K562 (cell line): ENCODE data around the gene ZNF467. TPM values are rescaled to one million over a fixed set of nuclear protein-coding genes. Genes with fewer than 3 reads are reported as not detected.

Source experiments
- CBX8 ChIP-seq: fragments of 200-600 bp; sonication (generic); IDR thresholded peaks from 2 replicates; pipeline ENCODE4 v1.6.1; 2012; ENCODE audit warnings: borderline replicate concordance, mixed run types, low read depth, mild to moderate bottlenecking, moderate library complexity, mixed read lengths, low read length, control low read depth, inconsistent platforms; ENCODE audit not compliant: poor library complexity, severe bottlenecking; ENCODE audit errors: extremely low read depth
- CHD2 ChIP-seq: IDR thresholded peaks from 2 replicates; pipeline ENCODE4 v1.6.1; 2011; ENCODE audit warnings: low read depth, low read length
- COPS2 ChIP-seq: fragments of 450-650 bp; conservative IDR thresholded peaks from 2 replicates; pipeline ENCODE4 v1.6.1; 2016; ENCODE audit warnings: mild to moderate bottlenecking, moderate library complexity
- HSF4 ChIP-seq: fragments of 250-450 bp; sonication (Bioruptor Pico); IDR thresholded peaks from 2 replicates; pipeline ENCODE4 v2.1.2; 2022; ENCODE audit warnings: mild to moderate bottlenecking, moderate library complexity, borderline replicate concordance
- L3MBTL2 ChIP-seq: fragments of 450-650 bp; IDR thresholded peaks from 2 replicates; pipeline ENCODE4 v1.6.1; 2016; ENCODE audit warnings: mild to moderate bottlenecking, moderate library complexity
- NR2C2 ChIP-seq, 2 experiments: fragments of 200-800 bp in 1 of 2; sonication (Bioruptor generic) in 1 of 2; sonication (generic) in 1 of 2; formaldehyde crosslinking in 1 of 2; IDR thresholded peaks; 2 replicates each; pipeline versions ENCODE4 v1.6.1 to v1.8.0; 2016 to 2022; ENCODE audit warnings: mild to moderate bottlenecking in 1 of 2, missing compliant biosample characterization in 1 of 2, missing genetic modification characterization in 1 of 2, missing genetic modification reagents in 1 of 2
- RBFOX2 ChIP-seq: fragments of 200-400 bp; formaldehyde crosslinking; IDR thresholded peaks from 2 replicates; pipeline ENCODE4 v1.6.1; 2017; ENCODE audit warnings: low read depth, mild to moderate bottlenecking, low read length, moderate library complexity
- RBM39 ChIP-seq: fragments of 200-400 bp; formaldehyde crosslinking; optimal IDR thresholded peaks from 2 replicates; pipeline ENCODE3; 2018; ENCODE audit warnings: low read depth, low read length
- ZFX ChIP-seq: sonication (generic); formaldehyde crosslinking; IDR thresholded peaks from 2 replicates; pipeline ENCODE4 v1.8.0; 2022; ENCODE audit warnings: mild to moderate bottlenecking, missing genetic modification reagents, moderate library complexity
- ZNF232 ChIP-seq: sonication (generic); formaldehyde crosslinking; IDR thresholded peaks from 2 replicates; pipeline ENCODE4 v1.8.0; 2022; ENCODE audit warnings: mild to moderate bottlenecking, missing genetic modification reagents
- polyA plus RNA-seq, 8 experiments: library from polyadenylated mRNA; depleted of rRNA in 4 of 8; stranded (reverse) in 5 of 8; unstranded in 3 of 8; fragments of >200 nt; fragmentation: Nextera tagmentation in 2 of 8; fragmentation: Illumina TruSeq in 1 of 8; extraction: Ambion mirVana in 2 of 8; extraction: Trizol in 1 of 8; gene quantifications; 2 replicates each; pipeline versions ENCODE4 v1.2.1 to v1.2.3, GENCODE V29; 2011 to 2014; ENCODE audit warnings: inconsistent platforms in 1 of 8, missing spikeins in 1 of 8
- total RNA-seq, 7 experiments: library from RNA; depleted of rRNA in 6 of 7; stranded (reverse); fragments of >200 nt in 6 of 7; fragmentation: Illumina TruSeq in 2 of 7; extraction: Trizol in 2 of 7; gene quantifications; 2 replicates each; pipeline versions ENCODE4 v1.2.1 to v1.2.3, GENCODE V29; 2011 to 2021; ENCODE audit warnings: low replicate concordance in 1 of 7
- TF ChIP-seq, protein P1 (sequence below): conservative IDR thresholded peaks from 2 replicates; pipeline ENCODE4 v1.6.1; 2011; ENCODE audit warnings: low read depth, mild to moderate bottlenecking, low read length; ENCODE audit not compliant: control insufficient read depth
- TF ChIP-seq, protein P2 (sequence below): sonication (generic); formaldehyde crosslinking; IDR thresholded peaks from 2 replicates; pipeline ENCODE4 v1.8.0; 2022; ENCODE audit warnings: missing genetic modification reagents, mild to moderate bottlenecking, moderate library complexity, borderline replicate concordance
- TF ChIP-seq, protein P3 (sequence below): sonication (generic); formaldehyde crosslinking; IDR thresholded peaks from 2 replicates; pipeline ENCODE4 v1.8.0; 2022; ENCODE audit warnings: mild to moderate bottlenecking, missing genetic modification reagents

ZNF467 gene
- total and polyA plus RNA-seq, 9 of the 15 experiments (the other 6 are each of a cell fraction or from before 2014, with no cell fraction given) = 0.32 to 14.2 (median 1.7) TPM

DNA sequence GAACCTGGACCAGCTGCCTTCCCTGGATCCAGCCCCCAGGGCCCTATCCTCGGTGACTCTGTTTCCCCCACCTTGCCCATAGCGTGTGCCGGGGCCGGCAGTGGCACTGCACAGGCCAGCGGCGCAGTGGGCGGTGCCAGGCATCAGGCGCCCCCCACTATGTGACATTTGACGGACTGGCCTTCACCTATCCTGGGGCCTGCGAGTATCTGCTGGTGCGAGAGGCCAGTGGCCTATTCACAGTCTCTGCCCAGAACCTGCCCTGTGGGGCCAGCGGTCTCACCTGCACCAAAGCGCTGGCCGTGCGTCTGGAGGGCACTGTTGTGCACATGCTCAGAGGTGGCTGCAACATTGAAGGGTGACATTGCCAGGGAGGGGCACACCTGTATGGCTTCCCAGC lies 12.0 kb upstream of the ZNF467 start (continued):
- 0 out of 2 replicates have a peak, but pooled peaks have one; percentile 4 for TF ChIP-seq NR2C2 (CRISPR knock-in tag; IDR thresholded peaks at IDR 0.05)
- no peak for TF ChIP-seq NR2C2 (tag; IDR thresholded peaks at IDR 0.05)
- TF ChIP-seq ZFX = no peak
- TF ChIP-seq RBFOX2 = 0 out of 2 replicates have a peak, but pooled peaks have one; percentile 13
- TF ChIP-seq RBM39 = no peak
- TF ChIP-seq ZNF232 (CRISPR knock-in tag) = no peak
- TF ChIP-seq CHD2 = no peak
- TF ChIP-seq CBX8 = no peak
- TF ChIP-seq, protein P1, sequence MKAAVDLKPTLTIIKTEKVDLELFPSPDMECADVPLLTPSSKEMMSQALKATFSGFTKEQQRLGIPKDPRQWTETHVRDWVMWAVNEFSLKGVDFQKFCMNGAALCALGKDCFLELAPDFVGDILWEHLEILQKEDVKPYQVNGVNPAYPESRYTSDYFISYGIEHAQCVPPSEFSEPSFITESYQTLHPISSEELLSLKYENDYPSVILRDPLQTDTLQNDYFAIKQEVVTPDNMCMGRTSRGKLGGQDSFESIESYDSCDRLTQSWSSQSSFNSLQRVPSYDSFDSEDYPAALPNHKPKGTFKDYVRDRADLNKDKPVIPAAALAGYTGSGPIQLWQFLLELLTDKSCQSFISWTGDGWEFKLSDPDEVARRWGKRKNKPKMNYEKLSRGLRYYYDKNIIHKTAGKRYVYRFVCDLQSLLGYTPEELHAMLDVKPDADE = no peak
- TF ChIP-seq, protein P2, sequence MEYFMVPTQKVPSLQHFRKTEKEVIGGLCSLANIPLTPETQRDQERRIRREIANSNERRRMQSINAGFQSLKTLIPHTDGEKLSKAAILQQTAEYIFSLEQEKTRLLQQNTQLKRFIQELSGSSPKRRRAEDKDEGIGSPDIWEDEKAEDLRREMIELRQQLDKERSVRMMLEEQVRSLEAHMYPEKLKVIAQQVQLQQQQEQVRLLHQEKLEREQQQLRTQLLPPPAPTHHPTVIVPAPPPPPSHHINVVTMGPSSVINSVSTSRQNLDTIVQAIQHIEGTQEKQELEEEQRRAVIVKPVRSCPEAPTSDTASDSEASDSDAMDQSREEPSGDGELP = peak; percentile 46; the same call in 1 of the 2 replicates
- TF ChIP-seq HSF4 = no peak
- no peak for TF ChIP-seq L3MBTL2
- no peak for TF ChIP-seq COPS2
- TF ChIP-seq, protein P3, sequence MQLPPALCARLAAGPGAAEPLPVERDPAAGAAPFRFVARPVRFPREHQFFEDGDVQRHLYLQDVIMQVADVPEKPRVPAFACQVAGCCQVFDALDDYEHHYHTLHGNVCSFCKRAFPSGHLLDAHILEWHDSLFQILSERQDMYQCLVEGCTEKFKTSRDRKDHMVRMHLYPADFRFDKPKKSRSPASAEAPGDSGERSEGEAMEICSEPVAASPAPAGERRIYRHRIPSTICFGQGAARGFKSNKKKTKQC = no peak
